PFSK-1 (cell line): ENCODE results near the gene ARL3.

Experiments used
- FOXP2 ChIP-seq: optimal IDR thresholded peaks from 2 replicates; pipeline ENCODE3; 2011; ENCODE audit warnings: borderline replicate concordance, control low read depth, inconsistent platforms; ENCODE audit not compliant: insufficient read depth; ENCODE audit errors: extremely low read length, extremely low read depth
- POLR2AphosphoS5 ChIP-seq: IDR thresholded peaks from 2 replicates; pipeline ENCODE4 v1.6.1; 2012; ENCODE audit warnings: low read depth, mild to moderate bottlenecking, control low read depth, low read length, moderate library complexity
- REST ChIP-seq, 2 experiments: IDR thresholded peaks; 2 replicates each; pipeline versions ENCODE4 v1.6.1 to v1.8.0; 2011 to 2012; ENCODE audit warnings: low read depth in 2 of 2, low read length in 2 of 2, control low read depth in 1 of 2, inconsistent platforms in 1 of 2, mild to moderate bottlenecking in 1 of 2, moderate library complexity in 1 of 2; ENCODE audit not compliant: insufficient read depth in 1 of 2
- SIN3A ChIP-seq: IDR thresholded peaks from 2 replicates; pipeline ENCODE4 v1.6.1; 2012; ENCODE audit warnings: mild to moderate bottlenecking, low read length, moderate library complexity, borderline replicate concordance; ENCODE audit not compliant: insufficient read depth
- TAF1 ChIP-seq: IDR thresholded peaks from 2 replicates; pipeline ENCODE4 v1.6.1; 2012; ENCODE audit warnings: low read length, control low read depth, borderline replicate concordance; ENCODE audit not compliant: insufficient read depth

Gene ARL3

DNA sequence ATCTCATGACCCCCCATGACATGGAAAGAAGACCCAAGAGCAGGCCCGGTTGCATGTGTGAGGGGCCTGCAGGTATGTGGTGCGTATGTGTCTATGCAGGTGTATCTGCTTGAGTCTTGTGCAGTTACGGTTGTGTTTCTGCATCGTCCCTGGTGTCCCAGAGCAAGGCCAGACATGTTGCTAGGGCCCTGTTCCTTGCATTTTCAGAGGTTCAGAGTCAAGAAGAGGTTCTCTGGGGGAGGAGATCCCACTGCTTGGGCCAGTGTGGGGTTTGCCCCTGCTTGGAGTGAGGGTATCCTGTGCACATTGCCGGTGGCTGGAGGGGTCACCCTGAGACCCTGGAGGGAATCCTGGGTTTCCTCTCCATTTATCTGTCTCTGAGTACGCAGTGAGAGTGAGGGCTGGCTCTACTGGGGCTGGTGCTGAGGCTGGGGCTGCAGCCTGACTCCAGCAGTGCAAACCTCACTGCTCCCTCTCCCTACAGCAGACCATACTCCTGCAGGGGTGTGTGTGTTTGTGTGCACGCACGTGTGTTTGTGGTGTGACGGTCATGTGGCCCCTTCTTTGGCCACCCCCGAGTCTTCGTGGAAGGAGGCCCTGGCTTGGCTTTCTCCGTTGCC lies 65.8 kb downstream of the ARL3 start:
- TF ChIP-seq SIN3A = no peak
- no peak for TF ChIP-seq TAF1
- no peak for TF ChIP-seq REST (IDR thresholded peaks at IDR 0.05; ENCODE audit: insufficient read depth in 1 of 2, low read depth in 2 of 2, low read length in 2 of 2)
- TF ChIP-seq POLR2AphosphoS5 = no peak
- TF ChIP-seq FOXP2 = no peak

GRCh38 chr10:102647443-102648268 lies 66.5 kb downstream of the ARL3 start:
- TF ChIP-seq REST (IDR thresholded peaks at IDR 0.05; ENCODE audit: insufficient read depth in 1 of 2, low read depth in 2 of 2, low read length in 2 of 2) (no peak), POLR2AphosphoS5 (no peak), FOXP2 (no peak), TAF1 (no peak), SIN3A (no peak)

DNA sequence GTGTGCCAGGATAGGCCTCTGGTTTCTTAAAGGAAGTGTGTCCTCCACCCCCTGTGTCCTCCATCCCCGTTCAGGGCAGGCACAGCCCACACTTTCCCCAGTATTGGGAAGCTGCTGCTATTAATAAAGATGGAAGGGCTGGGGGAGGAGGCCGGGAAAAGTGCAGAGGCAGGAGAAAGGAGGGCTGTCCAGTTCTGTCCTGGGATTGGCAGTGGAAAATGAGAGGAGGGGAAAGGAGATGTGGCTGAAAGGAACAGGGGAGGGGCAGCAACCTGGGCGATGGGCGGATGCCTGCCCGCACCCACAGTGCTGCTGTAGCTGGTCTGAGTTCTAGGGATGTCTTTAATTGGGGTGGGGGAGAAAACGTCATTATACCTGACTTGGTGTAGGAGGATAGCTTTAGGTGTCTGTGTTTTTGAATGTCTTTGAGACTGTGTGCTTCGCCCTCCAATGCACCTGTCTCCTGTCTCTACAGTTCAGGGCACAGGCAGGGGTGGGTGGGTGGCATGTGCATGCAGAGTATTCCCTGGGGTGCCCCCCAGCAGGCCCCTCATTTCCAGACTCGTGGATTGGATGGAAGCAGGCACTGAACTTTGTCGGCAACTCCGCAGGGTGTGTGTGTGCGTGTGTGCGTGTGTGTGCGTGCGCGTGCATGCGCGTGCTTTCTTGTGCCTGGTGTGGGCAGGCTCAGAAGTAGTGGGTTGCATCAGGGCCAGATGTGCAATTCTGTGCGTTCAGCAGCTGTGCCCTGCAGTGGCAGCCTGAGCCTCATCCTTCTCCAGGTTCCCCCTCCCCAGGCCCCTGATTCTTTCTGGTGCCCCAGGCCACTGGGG lies 67.4 kb downstream of the ARL3 start:
- TF ChIP-seq FOXP2 = no peak
- peak; percentile 43; the same call in 1 of the 2 replicates for TF ChIP-seq POLR2AphosphoS5

- TF ChIP-seq POLR2AphosphoS5 (0 out of 2 replicates have a peak, but pooled peaks have one; percentile 11), SIN3A (no peak; the same call in 1 of the 2 replicates), TAF1 (no peak)
Measured at GRCh38 chr10:102645741-102646609, 68.2 kb downstream of the ARL3 start.

- TF ChIP-seq REST (IDR thresholded peaks at IDR 0.05; ENCODE audit: insufficient read depth in 1 of 2, low read depth in 2 of 2, low read length in 2 of 2) (no peak), TAF1 (no peak), POLR2AphosphoS5 (no peak), SIN3A (no peak; the same call in 1 of the 2 replicates), FOXP2 (no peak)
Measured at GRCh38 chr10:102645388-102645740, 68.8 kb downstream of the ARL3 start.
